ENCODE measurements around the gene FAAP20. TPM values are rescaled to one million over a fixed set of nuclear protein-coding genes. Genes with fewer than 3 reads are reported as not detected.

Gene FAAP20
- total RNA-seq, 1 experiment from 2014 or later, result 119 TPM

DNA sequence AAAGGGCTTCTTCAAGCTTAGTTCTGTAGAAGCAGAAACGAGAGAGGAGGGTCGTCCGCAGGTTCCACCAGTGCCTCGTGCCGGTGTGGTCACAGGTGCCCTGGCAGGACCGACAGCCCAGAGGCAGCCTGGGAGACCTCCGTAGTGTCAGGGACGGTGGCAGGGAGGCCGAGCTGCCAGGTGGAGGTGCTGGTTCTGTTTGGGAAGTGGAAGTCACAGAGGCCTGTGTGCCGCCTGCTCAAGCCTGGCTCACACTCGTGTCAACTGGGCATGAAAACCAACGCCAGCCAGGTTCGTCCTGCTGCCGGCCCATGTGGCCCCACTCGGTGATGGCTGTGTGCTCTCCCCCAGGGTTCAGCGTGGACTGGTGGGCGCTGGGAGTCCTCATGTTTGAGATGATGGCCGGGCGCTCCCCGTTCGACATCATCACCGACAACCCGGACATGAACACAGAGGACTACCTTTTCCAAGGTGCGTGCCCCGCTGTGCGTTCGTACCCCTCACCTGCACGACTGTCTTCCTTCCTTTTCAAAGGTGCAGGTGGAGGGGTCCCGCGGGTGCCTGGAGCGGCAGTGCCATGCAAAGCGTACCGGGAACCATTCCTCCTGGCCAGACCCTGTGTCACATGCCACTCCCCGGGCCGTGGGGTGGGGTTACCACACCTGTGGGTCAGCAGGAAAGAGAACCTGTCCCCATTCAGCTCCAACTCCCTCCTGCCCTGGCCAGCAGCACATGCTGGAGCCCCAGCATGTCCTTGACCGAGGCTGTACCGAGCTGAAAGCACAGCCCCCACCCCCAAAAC is 20.8 kb downstream of the FAAP20 start:
- Histone ChIP-seq H2BK5ac (ENCODE audit: insufficient read length, low read length) (no peak overlapping the region), H3K27me3 (ENCODE audit: insufficient read depth, low read length) (no peaks in the 10 kb centered on the region), H4K91ac (ENCODE audit: insufficient read length, low read depth, low read length) (no peak overlapping the region), H3K4me1 (ENCODE audit: insufficient read depth, low read length) (no peaks in the 10 kb centered on the region), H2BK120ac (ENCODE audit: low read depth, low read length, poor library complexity, severe bottlenecking) (no peak overlapping the region), H3K23me2 (ENCODE audit: insufficient read length, low read depth, low read length, poor library complexity, severe bottlenecking) (no peaks in the 10 kb centered on the region), H3K9me3 (ENCODE audit: control insufficient read depth, low read depth, low read length) (no peaks in the 10 kb centered on the region), H3K27ac (ENCODE audit: insufficient read length, low read depth, low read length) (no peak overlapping the region), H3K79me1 (ENCODE audit: insufficient read depth, low read depth, low read length, poor library complexity, severe bottlenecking) (no peaks in the 10 kb centered on the region), H3K9ac (ENCODE audit: extremely low read depth, insufficient read length, low read length) (no peak overlapping the region), H3K4me2 (ENCODE audit: insufficient read depth, insufficient read length, low read length) (no peak overlapping the region), H3T11ph (ENCODE audit: low read length) (no peak overlapping the region), H2BK15ac (ENCODE audit: low read depth, low read length) (no peak overlapping the region), H4K20me1 (ENCODE audit: control insufficient read depth, insufficient read depth, insufficient read length) (no peaks in the 10 kb centered on the region), H3K79me2 (ENCODE audit: insufficient read depth, low read length) (no peaks in the 10 kb centered on the region), H4K8ac (replicated peaks; ENCODE audit: insufficient read length, low read depth, low read length) (no peak overlapping the region), H2AK5ac (ENCODE audit: insufficient read length, low read length) (no peak overlapping the region), H2BK12ac (ENCODE audit: insufficient read length, low read depth, low read length) (no peak overlapping the region), H3K23ac (ENCODE audit: insufficient read length, low read depth, low read length) (no peak overlapping the region), H3K4ac (ENCODE audit: low read depth, low read length) (no peak overlapping the region), H2AFZ (ENCODE audit: low read length) (no peak overlapping the region), H4K5ac (ENCODE audit: insufficient read length, low read depth, low read length) (no peak overlapping the region), H3K18ac (ENCODE audit: insufficient read length, low read depth, low read length) (no peak overlapping the region), H2BK20ac (ENCODE audit: low read depth, low read length, poor library complexity, severe bottlenecking) (no peak overlapping the region), H3K14ac (ENCODE audit: insufficient read depth, low read length) (no peak overlapping the region), H3K56ac (ENCODE audit: insufficient read length, low read depth, low read length) (no peak overlapping the region)
- H3K27me3 Mint-ChIP-seq (ENCODE audit: low read depth), result no peaks in the 10 kb centered on the region
- peaks cover 8 to 48% (median 42%) of the 10 kb centered on the region in 3 experiments; a peak in 6 of 7 replicates for H3K36me3 Mint-ChIP-seq (ENCODE audit: insufficient read depth in 1 of 3, low read depth in 3 of 3)
- WGBS (ENCODE audit: extremely low coverage, insufficient read length, low lambda C conversion rate), result no CpG with 5 or more reads among the region's 37 CpGs
- peaks cover 0 to 8% of the 10 kb centered on the region in 2 experiments; a peak in 2 of 4 replicates for H3K4me1 Mint-ChIP-seq
- H3K27ac Mint-ChIP-seq, result peak overlapping the region in 2 of 3 experiments; percentile 53 to 66; a peak in 3 of 7 replicates
- TF ChIP-seq, protein P1, sequence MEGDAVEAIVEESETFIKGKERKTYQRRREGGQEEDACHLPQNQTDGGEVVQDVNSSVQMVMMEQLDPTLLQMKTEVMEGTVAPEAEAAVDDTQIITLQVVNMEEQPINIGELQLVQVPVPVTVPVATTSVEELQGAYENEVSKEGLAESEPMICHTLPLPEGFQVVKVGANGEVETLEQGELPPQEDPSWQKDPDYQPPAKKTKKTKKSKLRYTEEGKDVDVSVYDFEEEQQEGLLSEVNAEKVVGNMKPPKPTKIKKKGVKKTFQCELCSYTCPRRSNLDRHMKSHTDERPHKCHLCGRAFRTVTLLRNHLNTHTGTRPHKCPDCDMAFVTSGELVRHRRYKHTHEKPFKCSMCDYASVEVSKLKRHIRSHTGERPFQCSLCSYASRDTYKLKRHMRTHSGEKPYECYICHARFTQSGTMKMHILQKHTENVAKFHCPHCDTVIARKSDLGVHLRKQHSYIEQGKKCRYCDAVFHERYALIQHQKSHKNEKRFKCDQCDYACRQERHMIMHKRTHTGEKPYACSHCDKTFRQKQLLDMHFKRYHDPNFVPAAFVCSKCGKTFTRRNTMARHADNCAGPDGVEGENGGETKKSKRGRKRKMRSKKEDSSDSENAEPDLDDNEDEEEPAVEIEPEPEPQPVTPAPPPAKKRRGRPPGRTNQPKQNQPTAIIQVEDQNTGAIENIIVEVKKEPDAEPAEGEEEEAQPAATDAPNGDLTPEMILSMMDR (conservative IDR thresholded peaks at IDR 0.05), result no peak
- H3K9me3 Mint-ChIP-seq, result no peaks in the 10 kb centered on the region
- H3K4me3 Mint-ChIP-seq, result no peak overlapping the region; a peak in 1 of 5 replicates
- peak; percentile 50 for DNase-seq

Measured in H9 (cell line).